Measurements from ENCODE around the gene ANKS1A. TPM values are rescaled to one million over a fixed set of nuclear protein-coding genes. Genes with fewer than 3 reads are reported as not detected.

The ANKS1A gene
- total and polyA plus RNA-seq, 2 experiments from 2014 or later: 12.1 to 31.9 TPM

DNA sequence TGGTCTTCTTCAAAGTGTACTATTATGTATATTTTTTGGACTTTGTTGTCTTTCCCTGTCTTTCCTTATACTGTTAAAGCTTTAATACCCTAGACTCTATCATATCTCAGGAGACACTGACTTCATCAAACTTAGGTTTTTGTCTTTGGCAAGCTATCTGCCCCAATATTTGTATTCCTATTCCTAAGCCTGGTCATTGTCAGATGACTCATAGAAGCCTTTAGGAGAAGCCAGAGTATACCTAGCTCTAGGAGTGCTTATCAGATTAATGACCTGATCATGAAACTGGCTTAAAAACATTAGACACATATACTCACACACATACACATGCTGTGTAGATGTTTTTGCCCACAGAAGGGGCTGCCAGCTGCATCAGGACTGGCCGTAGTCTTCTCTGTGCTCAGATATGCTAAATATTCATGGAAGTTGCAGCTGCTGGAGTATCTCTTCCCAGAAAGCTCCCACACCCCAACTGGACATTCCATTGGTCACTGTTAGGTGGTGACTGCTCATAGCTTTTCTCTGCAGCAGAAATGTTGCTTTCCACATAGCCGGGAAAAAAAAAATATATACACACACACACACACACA, 102.0 kb downstream of the ANKS1A start:
- no peaks in the 10 kb centered on the region for H3K27me3 ChIP-seq (ENCODE audit: insufficient read depth)
- ATAC-seq: no peak
- no peaks in the 10 kb centered on the region for H3K9me2 ChIP-seq (ENCODE audit: insufficient read depth)
- DNase-seq (ENCODE audit: low spot score): no peak
- H3K27ac ChIP-seq (ENCODE audit: low read depth): no peak overlapping the region
- H2AFZ ChIP-seq: no peak overlapping the region
- H3K4me2 ChIP-seq: no peak overlapping the region
- no peak overlapping the region for H3K4me3 ChIP-seq
- H4K20me1 ChIP-seq (replicated peaks; ENCODE audit: insufficient read depth): no peaks in the 10 kb centered on the region; the same call in none of the 2 replicates
- H3K9me3 Mint-ChIP-seq: no peaks in the 10 kb centered on the region
- H3K36me3 Mint-ChIP-seq (ENCODE audit: low read depth): peaks cover 50% of the 10 kb centered on the region
- peaks cover 11% of the 10 kb centered on the region; the same call in 1 of the 2 replicates for H3F3A ChIP-seq (replicated peaks; ENCODE audit: low read depth)
- TF ChIP-seq, protein P1, sequence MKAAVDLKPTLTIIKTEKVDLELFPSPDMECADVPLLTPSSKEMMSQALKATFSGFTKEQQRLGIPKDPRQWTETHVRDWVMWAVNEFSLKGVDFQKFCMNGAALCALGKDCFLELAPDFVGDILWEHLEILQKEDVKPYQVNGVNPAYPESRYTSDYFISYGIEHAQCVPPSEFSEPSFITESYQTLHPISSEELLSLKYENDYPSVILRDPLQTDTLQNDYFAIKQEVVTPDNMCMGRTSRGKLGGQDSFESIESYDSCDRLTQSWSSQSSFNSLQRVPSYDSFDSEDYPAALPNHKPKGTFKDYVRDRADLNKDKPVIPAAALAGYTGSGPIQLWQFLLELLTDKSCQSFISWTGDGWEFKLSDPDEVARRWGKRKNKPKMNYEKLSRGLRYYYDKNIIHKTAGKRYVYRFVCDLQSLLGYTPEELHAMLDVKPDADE (IDR thresholded peaks at IDR 0.05): no peak
- TF ChIP-seq STAT1 (IDR thresholded peaks at IDR 0.05; ENCODE audit: unreplicated experiment) (no peak), NANOG (IDR thresholded peaks at IDR 0.05; ENCODE audit: borderline replicate concordance) (no peak), POLR2AphosphoS5 (IDR thresholded peaks at IDR 0.05; ENCODE audit: low read depth) (no peak), ZNF114 (CRISPR knock-in tag; IDR thresholded peaks at IDR 0.05) (no peak), EZH2 (IDR thresholded peaks at IDR 0.05; ENCODE audit: low read depth, unreplicated experiment) (no peak), CREB1 (CRISPR knock-in tag; IDR thresholded peaks at IDR 0.05; ENCODE audit: low read depth) (no peak), JUNB (IDR thresholded peaks at IDR 0.05; ENCODE audit: unreplicated experiment) (no peak), EZH2phosphoT487 (IDR thresholded peaks at IDR 0.05; ENCODE audit: unreplicated experiment) (no peak), ZNF331 (CRISPR knock-in tag; IDR thresholded peaks at IDR 0.05; ENCODE audit: low read depth) (no peak)
- TF ChIP-seq, protein P2, sequence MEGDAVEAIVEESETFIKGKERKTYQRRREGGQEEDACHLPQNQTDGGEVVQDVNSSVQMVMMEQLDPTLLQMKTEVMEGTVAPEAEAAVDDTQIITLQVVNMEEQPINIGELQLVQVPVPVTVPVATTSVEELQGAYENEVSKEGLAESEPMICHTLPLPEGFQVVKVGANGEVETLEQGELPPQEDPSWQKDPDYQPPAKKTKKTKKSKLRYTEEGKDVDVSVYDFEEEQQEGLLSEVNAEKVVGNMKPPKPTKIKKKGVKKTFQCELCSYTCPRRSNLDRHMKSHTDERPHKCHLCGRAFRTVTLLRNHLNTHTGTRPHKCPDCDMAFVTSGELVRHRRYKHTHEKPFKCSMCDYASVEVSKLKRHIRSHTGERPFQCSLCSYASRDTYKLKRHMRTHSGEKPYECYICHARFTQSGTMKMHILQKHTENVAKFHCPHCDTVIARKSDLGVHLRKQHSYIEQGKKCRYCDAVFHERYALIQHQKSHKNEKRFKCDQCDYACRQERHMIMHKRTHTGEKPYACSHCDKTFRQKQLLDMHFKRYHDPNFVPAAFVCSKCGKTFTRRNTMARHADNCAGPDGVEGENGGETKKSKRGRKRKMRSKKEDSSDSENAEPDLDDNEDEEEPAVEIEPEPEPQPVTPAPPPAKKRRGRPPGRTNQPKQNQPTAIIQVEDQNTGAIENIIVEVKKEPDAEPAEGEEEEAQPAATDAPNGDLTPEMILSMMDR (conservative IDR thresholded peaks at IDR 0.05; ENCODE audit: low read depth in 2 of 2): no peak
- TF ChIP-seq, protein P3, sequence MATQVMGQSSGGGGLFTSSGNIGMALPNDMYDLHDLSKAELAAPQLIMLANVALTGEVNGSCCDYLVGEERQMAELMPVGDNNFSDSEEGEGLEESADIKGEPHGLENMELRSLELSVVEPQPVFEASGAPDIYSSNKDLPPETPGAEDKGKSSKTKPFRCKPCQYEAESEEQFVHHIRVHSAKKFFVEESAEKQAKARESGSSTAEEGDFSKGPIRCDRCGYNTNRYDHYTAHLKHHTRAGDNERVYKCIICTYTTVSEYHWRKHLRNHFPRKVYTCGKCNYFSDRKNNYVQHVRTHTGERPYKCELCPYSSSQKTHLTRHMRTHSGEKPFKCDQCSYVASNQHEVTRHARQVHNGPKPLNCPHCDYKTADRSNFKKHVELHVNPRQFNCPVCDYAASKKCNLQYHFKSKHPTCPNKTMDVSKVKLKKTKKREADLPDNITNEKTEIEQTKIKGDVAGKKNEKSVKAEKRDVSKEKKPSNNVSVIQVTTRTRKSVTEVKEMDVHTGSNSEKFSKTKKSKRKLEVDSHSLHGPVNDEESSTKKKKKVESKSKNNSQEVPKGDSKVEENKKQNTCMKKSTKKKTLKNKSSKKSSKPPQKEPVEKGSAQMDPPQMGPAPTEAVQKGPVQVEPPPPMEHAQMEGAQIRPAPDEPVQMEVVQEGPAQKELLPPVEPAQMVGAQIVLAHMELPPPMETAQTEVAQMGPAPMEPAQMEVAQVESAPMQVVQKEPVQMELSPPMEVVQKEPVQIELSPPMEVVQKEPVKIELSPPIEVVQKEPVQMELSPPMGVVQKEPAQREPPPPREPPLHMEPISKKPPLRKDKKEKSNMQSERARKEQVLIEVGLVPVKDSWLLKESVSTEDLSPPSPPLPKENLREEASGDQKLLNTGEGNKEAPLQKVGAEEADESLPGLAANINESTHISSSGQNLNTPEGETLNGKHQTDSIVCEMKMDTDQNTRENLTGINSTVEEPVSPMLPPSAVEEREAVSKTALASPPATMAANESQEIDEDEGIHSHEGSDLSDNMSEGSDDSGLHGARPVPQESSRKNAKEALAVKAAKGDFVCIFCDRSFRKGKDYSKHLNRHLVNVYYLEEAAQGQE (IDR thresholded peaks at IDR 0.05; ENCODE audit: unreplicated experiment): no peak
- TF ChIP-seq, protein P4, sequence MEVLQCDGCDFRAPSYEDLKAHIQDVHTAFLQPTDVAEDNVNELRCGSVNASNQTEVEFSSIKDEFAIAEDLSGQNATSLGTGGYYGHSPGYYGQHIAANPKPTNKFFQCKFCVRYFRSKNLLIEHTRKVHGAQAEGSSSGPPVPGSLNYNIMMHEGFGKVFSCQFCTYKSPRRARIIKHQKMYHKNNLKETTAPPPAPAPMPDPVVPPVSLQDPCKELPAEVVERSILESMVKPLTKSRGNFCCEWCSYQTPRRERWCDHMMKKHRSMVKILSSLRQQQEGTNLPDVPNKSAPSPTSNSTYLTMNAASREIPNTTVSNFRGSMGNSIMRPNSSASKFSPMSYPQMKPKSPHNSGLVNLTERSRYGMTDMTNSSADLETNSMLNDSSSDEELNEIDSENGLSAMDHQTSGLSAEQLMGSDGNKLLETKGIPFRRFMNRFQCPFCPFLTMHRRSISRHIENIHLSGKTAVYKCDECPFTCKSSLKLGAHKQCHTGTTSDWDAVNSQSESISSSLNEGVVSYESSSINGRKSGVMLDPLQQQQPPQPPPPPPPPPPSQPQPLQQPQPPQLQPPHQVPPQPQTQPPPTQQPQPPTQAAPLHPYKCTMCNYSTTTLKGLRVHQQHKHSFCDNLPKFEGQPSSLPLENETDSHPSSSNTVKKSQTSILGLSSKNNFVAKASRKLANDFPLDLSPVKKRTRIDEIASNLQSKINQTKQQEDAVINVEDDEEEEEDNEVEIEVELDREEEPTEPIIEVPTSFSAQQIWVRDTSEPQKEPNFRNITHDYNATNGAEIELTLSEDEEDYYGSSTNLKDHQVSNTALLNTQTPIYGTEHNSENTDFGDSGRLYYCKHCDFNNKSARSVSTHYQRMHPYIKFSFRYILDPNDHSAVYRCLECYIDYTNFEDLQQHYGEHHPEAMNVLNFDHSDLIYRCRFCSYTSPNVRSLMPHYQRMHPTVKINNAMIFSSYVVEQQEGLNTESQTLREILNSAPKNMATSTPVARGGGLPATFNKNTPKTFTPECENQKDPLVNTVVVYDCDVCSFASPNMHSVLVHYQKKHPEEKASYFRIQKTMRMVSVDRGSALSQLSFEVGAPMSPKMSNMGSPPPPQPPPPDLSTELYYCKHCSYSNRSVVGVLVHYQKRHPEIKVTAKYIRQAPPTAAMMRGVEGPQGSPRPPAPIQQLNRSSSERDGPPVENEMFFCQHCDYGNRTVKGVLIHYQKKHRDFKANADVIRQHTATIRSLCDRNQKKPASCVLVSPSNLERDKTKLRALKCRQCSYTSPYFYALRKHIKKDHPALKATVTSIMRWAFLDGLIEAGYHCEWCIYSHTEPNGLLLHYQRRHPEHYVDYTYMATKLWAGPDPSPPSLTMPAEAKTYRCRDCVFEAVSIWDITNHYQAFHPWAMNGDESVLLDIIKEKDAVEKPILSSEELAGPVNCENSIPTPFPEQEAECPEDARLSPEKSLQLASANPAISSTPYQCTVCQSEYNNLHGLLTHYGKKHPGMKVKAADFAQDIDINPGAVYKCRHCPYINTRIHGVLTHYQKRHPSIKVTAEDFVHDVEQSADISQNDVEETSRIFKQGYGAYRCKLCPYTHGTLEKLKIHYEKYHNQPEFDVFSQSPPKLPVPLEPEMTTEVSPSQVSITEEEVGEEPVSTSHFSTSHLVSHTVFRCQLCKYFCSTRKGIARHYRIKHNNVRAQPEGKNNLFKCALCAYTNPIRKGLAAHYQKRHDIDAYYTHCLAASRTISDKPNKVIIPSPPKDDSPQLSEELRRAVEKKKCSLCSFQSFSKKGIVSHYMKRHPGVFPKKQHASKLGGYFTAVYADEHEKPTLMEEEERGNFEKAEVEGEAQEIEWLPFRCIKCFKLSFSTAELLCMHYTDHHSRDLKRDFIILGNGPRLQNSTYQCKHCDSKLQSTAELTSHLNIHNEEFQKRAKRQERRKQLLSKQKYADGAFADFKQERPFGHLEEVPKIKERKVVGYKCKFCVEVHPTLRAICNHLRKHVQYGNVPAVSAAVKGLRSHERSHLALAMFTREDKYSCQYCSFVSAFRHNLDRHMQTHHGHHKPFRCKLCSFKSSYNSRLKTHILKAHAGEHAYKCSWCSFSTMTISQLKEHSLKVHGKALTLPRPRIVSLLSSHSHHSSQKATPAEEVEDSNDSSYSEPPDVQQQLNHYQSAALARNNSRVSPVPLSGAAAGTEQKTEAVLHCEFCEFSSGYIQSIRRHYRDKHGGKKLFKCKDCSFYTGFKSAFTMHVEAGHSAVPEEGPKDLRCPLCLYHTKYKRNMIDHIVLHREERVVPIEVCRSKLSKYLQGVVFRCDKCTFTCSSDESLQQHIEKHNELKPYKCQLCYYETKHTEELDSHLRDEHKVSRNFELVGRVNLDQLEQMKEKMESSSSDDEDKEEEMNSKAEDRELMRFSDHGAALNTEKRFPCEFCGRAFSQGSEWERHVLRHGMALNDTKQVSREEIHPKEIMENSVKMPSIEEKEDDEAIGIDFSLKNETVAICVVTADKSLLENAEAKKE (CRISPR knock-in tag; IDR thresholded peaks at IDR 0.05): no peak
- H3K4me3 Mint-ChIP-seq: no peak overlapping the region
- H3K27ac Mint-ChIP-seq: no peak overlapping the region
- H3K36me3 ChIP-seq (ENCODE audit: insufficient read depth): peaks cover 17% of the 10 kb centered on the region
- H3K79me2 ChIP-seq (replicated peaks; ENCODE audit: insufficient read depth): no peaks in the 10 kb centered on the region
- H3K4me1 Mint-ChIP-seq: peaks cover 31% of the 10 kb centered on the region
- peaks cover 7% of the 10 kb centered on the region for H3K4me1 ChIP-seq (ENCODE audit: insufficient read depth)
- no peaks in the 10 kb centered on the region for H3K27me3 Mint-ChIP-seq (ENCODE audit: insufficient read depth, low read depth, poor library complexity)

Measured in GM23338 (cell line).